ENCODE data around the gene ABCG5.

GRCh38 chr2:43790147-43790546 is 48.5 kb downstream of the ABCG5 start:
- TF ChIP-seq, protein P1, sequence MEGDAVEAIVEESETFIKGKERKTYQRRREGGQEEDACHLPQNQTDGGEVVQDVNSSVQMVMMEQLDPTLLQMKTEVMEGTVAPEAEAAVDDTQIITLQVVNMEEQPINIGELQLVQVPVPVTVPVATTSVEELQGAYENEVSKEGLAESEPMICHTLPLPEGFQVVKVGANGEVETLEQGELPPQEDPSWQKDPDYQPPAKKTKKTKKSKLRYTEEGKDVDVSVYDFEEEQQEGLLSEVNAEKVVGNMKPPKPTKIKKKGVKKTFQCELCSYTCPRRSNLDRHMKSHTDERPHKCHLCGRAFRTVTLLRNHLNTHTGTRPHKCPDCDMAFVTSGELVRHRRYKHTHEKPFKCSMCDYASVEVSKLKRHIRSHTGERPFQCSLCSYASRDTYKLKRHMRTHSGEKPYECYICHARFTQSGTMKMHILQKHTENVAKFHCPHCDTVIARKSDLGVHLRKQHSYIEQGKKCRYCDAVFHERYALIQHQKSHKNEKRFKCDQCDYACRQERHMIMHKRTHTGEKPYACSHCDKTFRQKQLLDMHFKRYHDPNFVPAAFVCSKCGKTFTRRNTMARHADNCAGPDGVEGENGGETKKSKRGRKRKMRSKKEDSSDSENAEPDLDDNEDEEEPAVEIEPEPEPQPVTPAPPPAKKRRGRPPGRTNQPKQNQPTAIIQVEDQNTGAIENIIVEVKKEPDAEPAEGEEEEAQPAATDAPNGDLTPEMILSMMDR (IDR thresholded peaks at IDR 0.05; ENCODE audit: low read depth, low read length) = no peak
- TF ChIP-seq POLR2A (IDR thresholded peaks at IDR 0.05; ENCODE audit: extremely low read depth, insufficient read length) (no peak), MAX (IDR thresholded peaks at IDR 0.05; ENCODE audit: low read depth, low read length) (no peak)

Data from NB4 (cell line).